Measurements from ENCODE around the gene BRK1.
"Not testable (repeated sequence)": the region's sequence is repeated elsewhere in the genome, so short reads cannot be mapped to it uniquely, and the experiment has no call there.

BRK1 gene

DNA sequence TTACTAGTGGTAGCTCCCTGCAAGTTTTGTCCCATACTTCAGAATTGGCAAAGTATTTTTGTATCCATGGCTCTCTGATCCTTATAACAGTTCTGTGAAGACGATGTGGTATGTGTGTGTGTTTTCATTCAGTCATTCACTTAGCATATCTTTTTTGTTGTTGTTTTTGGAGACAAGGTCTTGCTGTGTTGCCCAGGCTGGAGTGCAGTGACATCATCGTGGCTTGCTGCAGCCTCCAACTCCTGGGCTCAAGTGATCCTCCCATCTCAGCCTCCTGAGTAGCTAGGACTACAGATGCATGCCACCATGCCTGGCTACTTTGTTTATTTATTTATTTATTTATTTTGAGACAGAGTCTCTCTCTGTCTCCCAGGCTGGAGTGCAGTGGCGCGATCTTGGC, 60.7 kb downstream of the BRK1 start:
- DNase-seq (ENCODE audit: low read depth in 2 of 2), result not testable (repeated sequence)
